ENCODE results near the gene RPL36AL. TPM values are rescaled to one million over a fixed set of nuclear protein-coding genes. Genes with fewer than 3 reads are reported as not detected.

The RPL36AL gene
- total and polyA plus RNA-seq, 2 donors (not counting 1 experiment from before 2014, with no cell fraction given) = 169 to 171 TPM

GRCh38 chr14:49581209-49582112, 39.0 kb downstream of the RPL36AL start:
- peaks cover 87% of the 10 kb centered on the region for H3K79me2 ChIP-seq (ENCODE audit: control insufficient read depth, insufficient read depth, low read length)
- H3K4me3 ChIP-seq (ENCODE audit: control extremely low read depth in 1 of 5, extremely low read depth in 1 of 5, insufficient read depth in 1 of 5, low read depth in 2 of 5, low read length in 4 of 5) = no peak overlapping the region
- H3K4me1 Mint-ChIP-seq = peaks cover 53% of the 10 kb centered on the region
- ATAC-seq (ENCODE audit: low read depth) (no peak), DNase-seq (no peak)
- WGBS (ENCODE audit: insufficient coverage) = 90% methylated on average over 7 of the region's 9 CpGs
- peak overlapping the region; percentile 32 for H3K27ac Mint-ChIP-seq
- no peak overlapping the region for H2AFZ ChIP-seq (ENCODE audit: insufficient read depth, low read depth, low read length, poor library complexity, severe bottlenecking)
- peak overlapping the region in 1 of 2 donors; percentile 26 for H3K27ac ChIP-seq (ENCODE audit: low read length in 2 of 2)
- H3K27me3 ChIP-seq (replicated peaks in 1 of 4; ENCODE audit: control extremely low read depth in 1 of 4, control insufficient read depth in 3 of 4, insufficient read depth in 4 of 4, low read length in 3 of 4) = no peaks in the 10 kb centered on the region
- no peaks in the 10 kb centered on the region for H3K27me3 Mint-ChIP-seq
- no peak for TF ChIP-seq EZH2 (IDR thresholded peaks at IDR 0.05; ENCODE audit: borderline replicate concordance, insufficient read depth, low read depth, low read length, poor library complexity, severe bottlenecking)
- TF ChIP-seq CTCF (IDR thresholded peaks at IDR 0.05) = no peak
- peaks cover 17 to 24% of the 10 kb centered on the region in 2 donors for H3K4me1 ChIP-seq (ENCODE audit: control insufficient read depth in 2 of 2, insufficient read depth in 2 of 2, low read length in 2 of 2)
- H3K4me2 ChIP-seq (replicated peaks; ENCODE audit: low read depth, low read length, poor library complexity, severe bottlenecking) = no peak overlapping the region
- H3K36me3 ChIP-seq (replicated peaks in 1 of 2; ENCODE audit: control extremely low read depth in 1 of 2, control insufficient read depth in 1 of 2, extremely low read depth in 1 of 2, insufficient read depth in 2 of 2, low read length in 1 of 2) = peaks cover 16 to 37% of the 10 kb centered on the region in 2 experiments
- intact Hi-C loops (cut with micrococcal nuclease) = loop anchor here (10.0 kb wide), 1 partner anchor 953 kb away; the partner anchor contains the start of gene MAP4K5
- peaks cover 55% of the 10 kb centered on the region for H4K20me1 ChIP-seq (ENCODE audit: control insufficient read depth, insufficient read depth, low read length, poor library complexity, severe bottlenecking)
- H3K9me3 ChIP-seq (ENCODE audit: control extremely low read depth in 1 of 3, control insufficient read depth in 2 of 3, insufficient read depth in 1 of 3, low read length in 2 of 3) = no peaks in the 10 kb centered on the region
- no peak overlapping the region for H3K9ac ChIP-seq (ENCODE audit: low read length)
- H3K9me3 Mint-ChIP-seq (ENCODE audit: insufficient read depth) = no peaks in the 10 kb centered on the region
- no peak overlapping the region for H3K4me3 Mint-ChIP-seq
- ChIA-PET CTCF (interaction anchor here (1.4 kb wide), 1 partner anchor 120 kb away, joined by 3 read pairs; no protein-coding TSS in a partner anchor), POLR2A (interaction anchor here (0.6 kb wide), 1 partner anchor 227 kb away, joined by 9 read pairs; no protein-coding TSS in a partner anchor)

- TF ChIP-seq EZH2 (IDR thresholded peaks at IDR 0.05; ENCODE audit: borderline replicate concordance, insufficient read depth, low read depth, low read length, poor library complexity, severe bottlenecking) = no peak
- TF ChIP-seq CTCF (IDR thresholded peaks at IDR 0.05) = no peak
- H3K27me3 ChIP-seq (replicated peaks in 1 of 4; ENCODE audit: control extremely low read depth in 1 of 4, control insufficient read depth in 3 of 4, insufficient read depth in 4 of 4, low read length in 3 of 4) = no peaks in the 10 kb centered on the region
- H3K9me3 Mint-ChIP-seq (ENCODE audit: insufficient read depth) = no peaks in the 10 kb centered on the region
- H3K27me3 Mint-ChIP-seq = no peaks in the 10 kb centered on the region
- H4K20me1 ChIP-seq (ENCODE audit: control insufficient read depth, insufficient read depth, low read length, poor library complexity, severe bottlenecking) = peaks cover 43% of the 10 kb centered on the region
- H3K27ac Mint-ChIP-seq = peak overlapping the region; percentile 4
- WGBS (ENCODE audit: insufficient coverage) = 100% methylated on average over 1 of the region's 2 CpGs
- H3K4me1 ChIP-seq (ENCODE audit: control insufficient read depth in 2 of 2, insufficient read depth in 2 of 2, low read length in 2 of 2) = peaks cover 13 to 17% of the 10 kb centered on the region in 2 donors
- H3K4me3 Mint-ChIP-seq = no peak overlapping the region
- no peak overlapping the region for H3K4me2 ChIP-seq (replicated peaks; ENCODE audit: low read depth, low read length, poor library complexity, severe bottlenecking)
- H3K4me1 Mint-ChIP-seq = peaks cover 45% of the 10 kb centered on the region
- H3K9ac ChIP-seq (ENCODE audit: low read length) = no peak overlapping the region
- H2AFZ ChIP-seq (ENCODE audit: insufficient read depth, low read depth, low read length, poor library complexity, severe bottlenecking) = no peak overlapping the region
- peaks cover 20 to 45% of the 10 kb centered on the region in 2 experiments for H3K36me3 ChIP-seq (replicated peaks in 1 of 2; ENCODE audit: control extremely low read depth in 1 of 2, control insufficient read depth in 1 of 2, extremely low read depth in 1 of 2, insufficient read depth in 2 of 2, low read length in 1 of 2)
- ChIA-PET CTCF (no interaction called here), POLR2A (no interaction called here)
- H3K79me2 ChIP-seq (ENCODE audit: control insufficient read depth, insufficient read depth, low read length) = peaks cover 79% of the 10 kb centered on the region
- intact Hi-C loops (cut with micrococcal nuclease) = loop anchor here (10.0 kb wide), 1 partner anchor 955 kb away; the partner anchor contains the start of gene MAP4K5
- no peak overlapping the region for H3K4me3 ChIP-seq (ENCODE audit: control extremely low read depth in 1 of 5, extremely low read depth in 1 of 5, insufficient read depth in 1 of 5, low read depth in 2 of 5, low read length in 4 of 5)
- ATAC-seq (ENCODE audit: low read depth) (no peak), DNase-seq (no peak)
- H3K9me3 ChIP-seq (ENCODE audit: control extremely low read depth in 1 of 3, control insufficient read depth in 2 of 3, insufficient read depth in 1 of 3, low read length in 2 of 3) = no peaks in the 10 kb centered on the region
- H3K27ac ChIP-seq (ENCODE audit: low read length in 2 of 2) = no peak overlapping the region
Observed at GRCh38 chr14:49579841-49580240, 40.6 kb downstream of the RPL36AL start.
